Suprapubic skin (tissue), 4 donors: ENCODE measurements around the gene PON1. TPM values are rescaled to one million over a fixed set of nuclear protein-coding genes. Genes with fewer than 3 reads are reported as not detected.

ENCODE experiments used
- DNase-seq, 2 donors: peaks; one replicate each; pipeline ENCODE4 v3.0.0-alpha.2; 2019; ENCODE audit warnings: low spot score in 2 of 2
- H3K27ac ChIP-seq: fragments of 200-600 bp; sonication (generic); one replicate; pipeline ENCODE4 v1.5.1; 2019
- H3K27me3 ChIP-seq: fragments of 200-600 bp; sonication (generic); one replicate; pipeline ENCODE4 v1.5.1; 2019
- H3K36me3 ChIP-seq: fragments of 200-600 bp; sonication (generic); one replicate; pipeline ENCODE4 v1.5.1; 2019
- H3K4me1 ChIP-seq: fragments of 200-600 bp; sonication (generic); one replicate; pipeline ENCODE4 v1.5.1; 2019
- H3K4me3 ChIP-seq: fragments of 200-600 bp; sonication (generic); one replicate; pipeline ENCODE4 v1.5.1; 2019; ENCODE audit warnings: mild to moderate bottlenecking
- H3K9me3 ChIP-seq: fragments of 200-600 bp; sonication (generic); one replicate; pipeline ENCODE4 v1.5.1; 2019
- CTCF ChIP-seq, 2 donors: fragments of 200-600 bp in 1 of 2; fragments of 450-650 bp in 1 of 2; sonication (generic) in 1 of 2; IDR thresholded peaks; one replicate each; pipeline ENCODE4 v1.5.1; 2016 to 2019; ENCODE audit warnings: antibody characterized with exemption in 2 of 2, mild to moderate bottlenecking in 1 of 2, moderate library complexity in 1 of 2
- EP300 ChIP-seq: sonication (generic); formaldehyde crosslinking; IDR thresholded peaks from one replicate; pipeline ENCODE4 v1.6.1; 2017; ENCODE audit warnings: antibody characterized with exemption
- POLR2A ChIP-seq, 2 donors: fragments of 450-650 bp; IDR thresholded peaks; one replicate each; pipeline ENCODE4 v1.6.1; 2017; ENCODE audit warnings: antibody characterized with exemption in 2 of 2, mild to moderate bottlenecking in 2 of 2, moderate library complexity in 2 of 2
- POLR2AphosphoS5 ChIP-seq, 3 donors: sonication (generic); formaldehyde crosslinking; IDR thresholded peaks; one replicate each; pipeline ENCODE4 v1.6.1; 2017; ENCODE audit warnings: antibody characterized with exemption in 3 of 3
- WGBS: methylation state at CpG from one replicate; pipeline ENCODE4 v1.1.5; 2018; 5-methylcytosine and 5-hydroxymethylcytosine counted together
- total RNA-seq, 4 donors: library from RNA; depleted of rRNA; stranded (reverse); fragments of >200 nt; gene quantifications; one replicate each; pipeline ENCODE4 v1.1.0, GENCODE V29; 2016

The PON1 gene
- total RNA-seq, 4 donors from 2014 or later, result 0.30 to 0.97 TPM; not detected in 2

- H3K9me3 ChIP-seq, result no peaks in the 10 kb centered on the region
- DNase-seq, result no peak
- H3K36me3 ChIP-seq, result no peaks in the 10 kb centered on the region
- H3K27me3 ChIP-seq, result no peaks in the 10 kb centered on the region
- H3K4me1 ChIP-seq, result no peaks in the 10 kb centered on the region
- no peak overlapping the region for H3K27ac ChIP-seq
- TF ChIP-seq POLR2AphosphoS5 (IDR thresholded peaks at IDR 0.05) (no peak), CTCF (IDR thresholded peaks at IDR 0.05) (no peak), EP300 (no peak), POLR2A (IDR thresholded peaks at IDR 0.05) (no peak)
- H3K4me3 ChIP-seq, result no peak overlapping the region
Observed at GRCh38 chr7:95261895-95262415, 62.4 kb downstream of the PON1 start.

- Histone ChIP-seq H3K27ac (no peak overlapping the region), H3K27me3 (no peaks in the 10 kb centered on the region), H3K4me3 (no peak overlapping the region), H3K36me3 (no peaks in the 10 kb centered on the region), H3K9me3 (no peaks in the 10 kb centered on the region), H3K4me1 (no peaks in the 10 kb centered on the region)
- no peak for TF ChIP-seq POLR2AphosphoS5 (IDR thresholded peaks at IDR 0.05)
- TF ChIP-seq POLR2A (IDR thresholded peaks at IDR 0.05), result no peak
- TF ChIP-seq EP300, result no peak
- no peak for TF ChIP-seq CTCF (IDR thresholded peaks at IDR 0.05)
- DNase-seq, result no peak
Observed at GRCh38 chr7:95255691-95256090, 68.6 kb downstream of the PON1 start.

DNA sequence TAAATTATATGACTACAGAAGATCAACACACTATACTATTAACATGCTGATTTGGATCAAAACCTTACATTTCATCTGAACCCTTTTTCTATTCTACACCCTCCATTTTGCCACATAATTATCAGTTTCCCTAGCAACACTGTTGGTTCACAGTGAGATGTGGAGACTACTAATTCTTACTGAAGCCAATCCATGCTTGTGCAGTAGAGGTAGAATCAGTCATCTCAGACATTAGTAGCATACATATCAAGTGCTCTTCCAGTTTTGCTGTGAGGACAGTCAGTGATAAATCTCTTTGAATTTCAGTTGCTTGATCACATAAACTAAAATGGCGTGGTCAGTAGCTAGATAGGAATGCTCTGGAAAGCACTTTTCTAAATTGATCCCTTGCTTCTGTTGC, 70.3 kb downstream of the PON1 start:
- no peak for TF ChIP-seq POLR2A (IDR thresholded peaks at IDR 0.05)
- no peak overlapping the region for H3K4me3 ChIP-seq
- no peaks in the 10 kb centered on the region for H3K36me3 ChIP-seq
- DNase-seq, result no peak
- no peaks in the 10 kb centered on the region for H3K4me1 ChIP-seq
- 100% methylated on average over 1 of the region's 1 CpG for WGBS
- H3K27me3 ChIP-seq, result no peaks in the 10 kb centered on the region
- H3K27ac ChIP-seq, result no peak overlapping the region
- no peaks in the 10 kb centered on the region for H3K9me3 ChIP-seq

- Histone ChIP-seq H3K27ac (no peak overlapping the region), H3K36me3 (no peaks in the 10 kb centered on the region), H3K27me3 (no peaks in the 10 kb centered on the region), H3K9me3 (no peaks in the 10 kb centered on the region), H3K4me3 (no peak overlapping the region), H3K4me1 (peaks cover 2% of the 10 kb centered on the region)
- 98% methylated on average over 1 of the region's 1 CpG for WGBS
- no peak for DNase-seq
- TF ChIP-seq CTCF (IDR thresholded peaks at IDR 0.05) (no peak), EP300 (no peak), POLR2A (IDR thresholded peaks at IDR 0.05) (no peak), POLR2AphosphoS5 (IDR thresholded peaks at IDR 0.05) (no peak)
Observed at GRCh38 chr7:95251966-95252365, 72.4 kb downstream of the PON1 start.

- Histone ChIP-seq H3K27me3 (no peaks in the 10 kb centered on the region), H3K9me3 (no peaks in the 10 kb centered on the region), H3K4me1 (peaks cover 3% of the 10 kb centered on the region), H3K27ac (no peak overlapping the region), H3K36me3 (no peaks in the 10 kb centered on the region), H3K4me3 (no peak overlapping the region)
- TF ChIP-seq POLR2A (IDR thresholded peaks at IDR 0.05) (no peak), EP300 (no peak), POLR2AphosphoS5 (IDR thresholded peaks at IDR 0.05) (no peak), CTCF (IDR thresholded peaks at IDR 0.05) (no peak)
- DNase-seq, result no peak
- 82% methylated on average over 6 of the region's 6 CpGs for WGBS
Observed at GRCh38 chr7:95250571-95250970, 73.8 kb downstream of the PON1 start.

Other genes with a start within 250 kb of the PON1 start
- gene PON3, start 71.8 kb upstream of the PON1 start, total RNA-seq, result 10 to 100 TPM in 3 of 4 donors, 1 to 10 TPM in 1; 2.9 to 14.5 (median 11.7) TPM
- 100 to 1,000 TPM in 2 of 4 donors, 10 to 100 TPM in 2; 90.2 to 187 (median 117) TPM for gene PON2, start 110.5 kb upstream of the PON1 start, total RNA-seq
- gene ASB4, start 161.4 kb upstream of the PON1 start, total RNA-seq, result under 1 TPM in 2 of 4 donors, not detected in 2; 0.13 to 0.31 TPM